PC-3 (cell line): ENCODE data around the gene RUFY1.

Experiments used
- CTCF ChIP-seq: fragments of 300-600 bp; sonication (generic); conservative IDR thresholded peaks from 2 replicates; pipeline ENCODE4 v1.5.1; 2017; ENCODE audit warnings: antibody characterized with exemption, low read depth, mild to moderate bottlenecking, low read length
- EZH2 ChIP-seq: fragments of 300-600 bp; sonication (generic); IDR thresholded peaks from one replicate; pipeline ENCODE4 v1.6.1; 2017; ENCODE audit warnings: antibody characterized with exemption, mild to moderate bottlenecking, low read length; ENCODE audit not compliant: unreplicated experiment
- EZH2phosphoT487 ChIP-seq: fragments of 300-600 bp; sonication (generic); IDR thresholded peaks from 2 replicates; pipeline ENCODE4 v1.6.1; 2018; ENCODE audit warnings: mild to moderate bottlenecking, antibody characterized with exemption, low read length, borderline replicate concordance

GRCh38 chr5:179554981-179555380 lies 4.6 kb downstream of the RUFY1 start:
- TF ChIP-seq CTCF (no peak), EZH2 (no peak), EZH2phosphoT487 (no peak)
